Progenitor cell of endocrine pancreas (in vitro differentiated cells): ENCODE results near the gene TFAP2A. TPM values are rescaled to one million over a fixed set of nuclear protein-coding genes. Genes with fewer than 3 reads are reported as not detected.

ENCODE experiments used
- DNase-seq: peaks from one replicate; pipeline ENCODE4 v3.0.0; 2021; ENCODE audit warnings: low spot score; ENCODE audit not compliant: unreplicated experiment
- H3K27ac Mint-ChIP-seq: 2 replicates; pipeline ENCODE4 v1.8.0; 2021; ENCODE audit warnings: mild to moderate bottlenecking, moderate library complexity, mixed read lengths
- H3K27me3 Mint-ChIP-seq: 2 replicates; pipeline ENCODE4 v1.8.0; 2021; ENCODE audit warnings: mixed read lengths
- H3K36me3 Mint-ChIP-seq: 2 replicates; pipeline ENCODE4 v1.8.0; 2022; ENCODE audit warnings: mixed read lengths; ENCODE audit not compliant: insufficient read depth
- H3K4me1 Mint-ChIP-seq: 2 replicates; pipeline ENCODE4 v1.8.0; 2021; ENCODE audit warnings: low read depth, mixed read lengths
- H3K4me3 Mint-ChIP-seq: 2 replicates; pipeline ENCODE4 v1.8.0; 2021; ENCODE audit warnings: low read depth, mild to moderate bottlenecking, moderate library complexity, mixed read lengths
- H3K9me3 Mint-ChIP-seq: 2 replicates; pipeline ENCODE4 v1.8.0; 2021; ENCODE audit warnings: low read depth, mixed read lengths
- total RNA-seq: library from RNA; stranded (reverse); gene quantifications from 2 replicates; pipeline ENCODE4 v1.2.1, GENCODE V29; 2021
- TF ChIP-seq, protein P1 (sequence below): fragments of 200-600 bp; sonication (generic); IDR thresholded peaks from one replicate; pipeline ENCODE4 v1.5.0; 2021; ENCODE audit warnings: antibody characterized with exemption, mild to moderate bottlenecking; ENCODE audit not compliant: unreplicated experiment

TFAP2A gene
- total RNA-seq, 1 donor from 2014 or later = 4.7 TPM

DNA sequence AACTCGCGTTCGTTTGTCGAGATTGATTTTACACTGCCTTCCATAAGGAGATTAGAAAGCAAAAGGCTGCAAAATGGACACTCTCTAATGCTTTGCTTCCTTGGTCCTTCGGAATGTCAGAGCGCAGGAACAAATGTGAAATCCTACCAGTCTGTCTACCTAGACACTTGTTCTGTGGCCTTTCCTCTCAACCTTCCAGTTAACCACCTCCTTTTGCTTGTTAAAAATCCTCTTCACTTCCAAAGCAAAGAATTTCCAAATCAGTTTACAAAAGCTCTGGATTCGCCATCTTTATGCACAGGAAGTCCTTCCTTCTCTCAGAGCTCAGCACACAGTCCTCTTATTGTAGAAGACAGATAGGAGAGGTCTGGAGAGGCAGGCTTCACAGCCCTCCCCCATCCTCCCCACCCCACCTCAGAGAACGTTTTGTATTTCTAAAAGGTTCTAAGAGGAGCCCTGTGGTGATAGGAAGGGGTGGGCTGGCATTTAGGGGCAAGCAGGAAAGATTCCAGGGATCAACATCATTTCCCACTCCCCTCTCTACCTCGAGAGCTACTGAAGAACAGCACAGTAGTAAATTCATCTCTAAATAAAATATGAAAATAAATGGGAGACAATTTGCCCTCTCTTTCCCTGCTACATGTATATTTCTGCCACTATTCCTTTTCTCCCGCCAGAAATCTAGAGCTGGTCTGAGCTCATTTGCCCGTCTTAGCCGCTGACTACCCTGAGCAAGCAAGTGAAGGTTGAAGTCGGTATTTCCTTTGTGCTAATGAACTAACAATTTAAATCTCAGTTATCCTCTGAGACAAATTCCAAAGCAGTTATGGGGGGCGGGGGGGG lies 18.9 kb downstream of the TFAP2A start:
- TF ChIP-seq, protein P1, sequence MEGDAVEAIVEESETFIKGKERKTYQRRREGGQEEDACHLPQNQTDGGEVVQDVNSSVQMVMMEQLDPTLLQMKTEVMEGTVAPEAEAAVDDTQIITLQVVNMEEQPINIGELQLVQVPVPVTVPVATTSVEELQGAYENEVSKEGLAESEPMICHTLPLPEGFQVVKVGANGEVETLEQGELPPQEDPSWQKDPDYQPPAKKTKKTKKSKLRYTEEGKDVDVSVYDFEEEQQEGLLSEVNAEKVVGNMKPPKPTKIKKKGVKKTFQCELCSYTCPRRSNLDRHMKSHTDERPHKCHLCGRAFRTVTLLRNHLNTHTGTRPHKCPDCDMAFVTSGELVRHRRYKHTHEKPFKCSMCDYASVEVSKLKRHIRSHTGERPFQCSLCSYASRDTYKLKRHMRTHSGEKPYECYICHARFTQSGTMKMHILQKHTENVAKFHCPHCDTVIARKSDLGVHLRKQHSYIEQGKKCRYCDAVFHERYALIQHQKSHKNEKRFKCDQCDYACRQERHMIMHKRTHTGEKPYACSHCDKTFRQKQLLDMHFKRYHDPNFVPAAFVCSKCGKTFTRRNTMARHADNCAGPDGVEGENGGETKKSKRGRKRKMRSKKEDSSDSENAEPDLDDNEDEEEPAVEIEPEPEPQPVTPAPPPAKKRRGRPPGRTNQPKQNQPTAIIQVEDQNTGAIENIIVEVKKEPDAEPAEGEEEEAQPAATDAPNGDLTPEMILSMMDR = no peak
- Mint-ChIP-seq H3K4me1 (peaks cover 2% of the 10 kb centered on the region), H3K9me3 (no peaks in the 10 kb centered on the region), H3K27ac (no peak overlapping the region), H3K4me3 (no peak overlapping the region), H3K27me3 (peaks cover 99% of the 10 kb centered on the region), H3K36me3 (no peaks in the 10 kb centered on the region)
- no peak for DNase-seq

- no peak for DNase-seq
- Mint-ChIP-seq H3K27me3 (peaks cover 99% of the 10 kb centered on the region), H3K9me3 (no peaks in the 10 kb centered on the region), H3K4me1 (peaks cover 2% of the 10 kb centered on the region), H3K36me3 (no peaks in the 10 kb centered on the region), H3K27ac (no peak overlapping the region), H3K4me3 (no peak overlapping the region)
- TF ChIP-seq, protein P1 = no peak
Measured at GRCh38 chr6:10395171-10395703, 19.6 kb downstream of the TFAP2A start.

GRCh38 chr6:10393544-10394225 lies 21.2 kb downstream of the TFAP2A start:
- no peaks in the 10 kb centered on the region for H3K36me3 Mint-ChIP-seq
- TF ChIP-seq, protein P1 = no peak
- H3K27me3 Mint-ChIP-seq = peaks cover 99% of the 10 kb centered on the region
- H3K27ac Mint-ChIP-seq = no peak overlapping the region
- no peaks in the 10 kb centered on the region for H3K9me3 Mint-ChIP-seq
- peaks cover 7% of the 10 kb centered on the region for H3K4me1 Mint-ChIP-seq
- DNase-seq = no peak
- no peak overlapping the region for H3K4me3 Mint-ChIP-seq

DNA sequence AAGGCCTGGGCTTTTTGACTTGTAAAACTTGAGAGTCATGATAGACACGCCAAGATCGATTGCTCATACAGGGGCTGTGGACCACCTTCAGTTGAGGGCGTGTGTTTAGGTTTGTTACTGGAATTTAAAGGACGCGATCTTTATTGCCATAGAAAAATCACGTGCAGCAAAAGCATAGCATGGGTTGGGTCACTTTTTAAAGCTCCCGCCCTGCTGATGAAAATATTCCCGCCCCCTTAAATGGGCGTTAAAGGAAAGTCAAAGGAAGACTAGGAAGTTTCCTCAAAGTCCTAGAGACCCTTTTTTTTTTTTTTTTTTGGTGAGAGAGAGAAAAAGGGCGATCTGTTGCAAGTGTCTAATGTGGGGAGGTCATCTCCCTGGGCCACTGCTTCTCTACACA lies 23.1 kb downstream of the TFAP2A start:
- H3K9me3 Mint-ChIP-seq = no peaks in the 10 kb centered on the region
- no peak for DNase-seq
- TF ChIP-seq, protein P1 = no peak
- no peaks in the 10 kb centered on the region for H3K36me3 Mint-ChIP-seq
- peaks cover 5% of the 10 kb centered on the region for H3K4me1 Mint-ChIP-seq
- peaks cover 99% of the 10 kb centered on the region for H3K27me3 Mint-ChIP-seq
- no peak overlapping the region for H3K4me3 Mint-ChIP-seq
- H3K27ac Mint-ChIP-seq = no peak overlapping the region

DNA sequence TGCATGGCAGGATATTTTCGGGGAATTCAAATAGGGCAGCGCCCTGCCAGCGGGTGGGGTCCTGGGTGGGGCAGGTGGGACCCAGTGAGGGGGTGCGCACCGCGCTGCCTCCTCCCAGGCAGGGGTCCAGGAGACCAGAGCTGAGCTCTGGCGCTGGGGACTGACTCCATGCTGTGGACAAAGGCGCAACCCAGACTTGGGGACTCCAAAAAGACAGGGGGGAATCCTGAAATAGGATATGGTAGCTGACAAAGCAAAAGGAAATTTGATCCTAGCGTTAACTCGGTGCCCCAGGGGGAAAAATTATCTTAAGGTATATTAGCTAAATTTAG lies 23.6 kb downstream of the TFAP2A start:
- Mint-ChIP-seq H3K27me3 (peaks cover 100% of the 10 kb centered on the region), H3K4me1 (peaks cover 5% of the 10 kb centered on the region), H3K27ac (no peak overlapping the region), H3K36me3 (no peaks in the 10 kb centered on the region), H3K4me3 (no peak overlapping the region), H3K9me3 (no peaks in the 10 kb centered on the region)
- DNase-seq = no peak
- TF ChIP-seq, protein P1 = no peak
